HuH-7 (cell line): ENCODE measurements around the gene CIAPIN1.

Experiments
- DNase-seq: peaks from one replicate; pipeline ENCODE4 v3.0.0; 2011; ENCODE audit warnings: low spot score

CIAPIN1 gene

DNA sequence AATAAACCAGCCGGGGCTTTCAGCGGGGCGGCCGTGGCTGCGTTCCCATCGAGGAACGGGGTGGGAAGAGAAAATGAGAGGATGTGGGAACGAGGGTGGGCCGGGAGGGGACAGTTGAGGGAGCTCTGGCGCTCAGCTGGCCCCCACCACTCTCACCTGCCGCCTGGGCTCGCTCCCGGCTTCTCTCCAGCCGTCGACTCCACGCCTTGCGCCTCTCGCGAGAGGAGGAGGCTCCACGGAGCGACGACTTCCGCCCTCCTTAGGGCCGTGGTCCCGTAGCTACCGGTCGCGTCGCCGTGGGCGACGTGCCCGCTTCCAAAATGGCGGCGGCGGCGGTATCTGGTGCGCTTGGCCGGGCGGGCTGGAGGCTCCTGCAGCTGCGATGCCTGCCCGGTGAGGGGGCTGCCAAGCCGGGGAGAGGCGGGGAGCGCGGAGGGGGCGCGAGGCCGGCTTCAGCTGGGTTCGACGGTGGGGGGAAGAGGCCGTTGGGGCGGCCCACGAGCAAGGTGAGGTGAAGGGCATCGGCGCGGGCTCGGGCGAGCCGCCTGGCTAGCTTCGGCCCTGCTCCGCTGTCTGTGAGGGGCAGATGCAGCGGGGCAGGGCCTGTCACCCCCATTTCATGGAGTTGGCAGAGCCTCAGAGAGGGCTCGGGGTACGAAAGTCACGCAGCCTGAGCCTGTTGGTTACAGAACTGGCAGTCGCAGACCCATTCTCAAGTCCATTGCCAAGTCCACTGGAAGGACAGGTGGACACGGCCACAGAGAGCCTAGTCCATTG is at the start of gene CIAPIN1, which contains the start of gene COQ9:
CIAPIN1 (minus strand) TSS at position 200 of the 777 bp plus-strand sequence. CDS start 6,457 bp downstream, outside the sequence.
COQ9 (plus strand) TSS at position 294 of the 777 bp plus-strand sequence; CDS start at position 321, 27 bp downstream.
- peak; percentile 79 for DNase-seq

DNA sequence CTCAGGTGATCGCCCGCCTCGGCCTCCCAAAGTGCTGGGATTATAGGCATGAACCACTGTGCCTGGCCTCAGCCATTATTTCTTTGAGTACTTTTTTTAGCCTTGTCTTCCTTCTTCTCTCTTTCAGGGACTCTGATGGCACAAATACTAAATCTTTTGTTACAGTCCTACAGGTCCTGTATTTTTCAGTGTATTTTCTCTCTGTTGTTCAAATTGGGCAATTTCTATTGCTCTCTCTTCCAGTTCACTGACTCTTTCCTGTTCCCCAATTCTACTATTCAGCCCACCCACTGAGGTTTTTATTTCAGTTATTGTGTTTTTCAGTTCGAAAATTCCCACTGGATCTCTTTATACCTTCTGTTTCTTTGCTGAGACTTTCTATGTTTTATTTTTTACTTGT is 46.6 kb upstream of the CIAPIN1 start:
- no peak for DNase-seq

DNA sequence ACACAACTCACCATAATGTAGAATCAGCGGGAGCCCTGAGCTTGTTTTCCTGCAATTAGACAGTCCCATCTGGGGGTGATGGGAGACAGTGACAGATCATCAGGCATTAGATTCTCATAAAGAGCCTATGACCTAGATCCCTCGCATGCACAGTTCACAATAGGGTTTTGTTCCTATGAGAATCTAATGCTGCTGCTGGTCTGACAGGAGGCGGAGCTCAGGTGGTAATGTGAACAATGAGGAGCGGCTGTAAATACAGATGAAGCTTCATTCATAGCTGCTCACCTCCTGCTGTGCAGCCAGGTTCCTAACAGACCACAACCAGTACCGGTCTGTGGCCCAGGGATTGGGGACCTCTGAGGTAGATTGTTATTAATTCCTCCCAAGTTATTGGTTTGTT is 42.0 kb upstream of the CIAPIN1 start:
- DNase-seq: no peak

DNA sequence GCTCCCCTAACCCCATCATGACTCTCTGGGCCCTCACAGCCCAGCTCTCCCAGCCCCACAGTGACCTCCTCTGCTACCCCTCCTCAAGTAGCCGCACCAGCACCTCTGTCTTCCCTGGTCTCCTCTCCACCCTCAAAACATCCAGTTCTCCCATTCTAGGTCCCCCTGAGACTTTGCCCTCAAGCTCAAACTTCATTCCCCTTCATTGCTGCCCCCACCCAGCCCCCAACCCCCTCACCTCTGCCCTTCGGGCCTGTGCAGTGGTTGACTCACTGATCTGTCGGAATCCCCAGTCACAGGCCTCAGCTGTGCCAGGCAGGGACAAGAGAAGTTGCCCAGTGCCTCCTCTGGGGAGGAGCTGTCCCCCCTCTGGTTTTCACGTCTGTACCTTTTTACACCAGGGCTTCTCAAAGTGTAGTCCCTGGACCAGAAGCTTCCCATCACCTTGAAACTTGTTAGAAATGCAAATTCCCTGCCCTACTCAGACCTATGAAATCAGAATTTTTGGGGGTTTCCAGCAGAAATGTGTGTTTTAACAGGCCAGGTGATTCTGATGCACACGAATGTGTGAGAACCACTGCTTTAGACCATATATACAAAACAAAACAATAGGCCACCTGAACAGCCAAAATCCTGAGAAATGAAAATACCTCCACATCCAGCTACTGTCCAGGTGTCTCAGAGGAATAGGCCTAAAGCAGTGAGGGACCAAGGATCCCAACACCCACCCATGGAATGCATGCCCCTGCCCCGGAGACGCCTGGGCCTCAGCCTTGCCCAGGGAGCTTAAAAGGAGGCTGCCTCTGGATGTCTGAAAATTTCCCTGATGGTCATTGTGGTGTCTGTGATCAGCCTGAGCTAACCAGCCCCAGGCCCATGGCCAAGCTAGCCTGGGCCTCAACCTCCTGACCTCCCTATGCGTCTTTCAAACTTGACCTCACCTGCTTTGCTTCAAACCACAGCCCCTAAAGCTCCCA is 40.0 kb upstream of the CIAPIN1 start:
- no peak for DNase-seq

DNA sequence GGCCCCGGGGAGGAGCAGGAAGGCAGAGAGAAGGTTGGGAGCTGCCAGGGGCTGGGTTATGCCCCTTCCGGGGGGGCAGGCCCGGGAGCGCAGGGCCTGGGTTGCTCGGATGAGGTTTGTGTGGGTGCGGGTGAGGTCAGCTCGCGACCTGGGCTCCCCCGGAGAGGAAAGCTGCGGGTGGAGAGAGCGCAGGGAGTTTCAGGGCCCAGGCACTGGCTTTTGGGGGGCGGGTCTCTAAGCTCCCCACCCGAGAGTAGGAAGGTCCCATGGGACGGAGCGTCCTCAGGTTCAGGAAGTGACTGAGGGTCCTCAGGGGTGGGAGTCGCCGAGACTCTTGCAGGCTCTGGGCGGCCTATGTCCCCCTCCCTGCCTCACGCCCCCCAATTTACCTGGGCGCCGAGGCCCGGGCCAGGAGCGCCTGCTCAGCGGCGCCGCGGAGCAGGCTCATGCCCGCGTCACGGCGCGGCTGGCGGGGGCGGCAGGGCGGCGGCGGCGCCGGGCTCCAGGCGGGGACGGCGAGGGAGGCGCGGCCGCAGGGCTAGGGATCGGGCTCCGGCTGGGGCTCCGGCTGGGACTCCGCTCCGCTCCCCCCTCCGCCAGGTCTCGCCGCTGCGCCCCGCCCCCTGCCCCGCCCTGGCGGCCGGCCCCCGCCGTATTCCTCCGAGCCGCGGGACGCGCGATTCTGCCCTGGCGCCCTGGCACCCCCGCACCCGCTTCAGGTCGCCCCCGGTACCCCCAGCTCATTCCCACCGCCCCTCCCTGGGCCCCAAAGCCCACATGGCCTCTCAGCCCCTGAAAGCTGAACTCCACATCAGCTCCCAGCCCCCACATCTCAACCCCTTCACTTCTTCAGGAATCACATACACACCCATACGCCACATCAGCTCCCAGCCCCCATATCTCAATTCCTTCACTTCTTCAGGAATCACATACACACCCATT is 39.0 kb upstream of the CIAPIN1 start, which contains the start of gene DOK4:
DOK4 (minus strand) TSS at position 578 of the 942 bp plus-strand sequence. CDS start 6,986 bp downstream, outside the sequence.
- DNase-seq: peak; percentile 89

DNA sequence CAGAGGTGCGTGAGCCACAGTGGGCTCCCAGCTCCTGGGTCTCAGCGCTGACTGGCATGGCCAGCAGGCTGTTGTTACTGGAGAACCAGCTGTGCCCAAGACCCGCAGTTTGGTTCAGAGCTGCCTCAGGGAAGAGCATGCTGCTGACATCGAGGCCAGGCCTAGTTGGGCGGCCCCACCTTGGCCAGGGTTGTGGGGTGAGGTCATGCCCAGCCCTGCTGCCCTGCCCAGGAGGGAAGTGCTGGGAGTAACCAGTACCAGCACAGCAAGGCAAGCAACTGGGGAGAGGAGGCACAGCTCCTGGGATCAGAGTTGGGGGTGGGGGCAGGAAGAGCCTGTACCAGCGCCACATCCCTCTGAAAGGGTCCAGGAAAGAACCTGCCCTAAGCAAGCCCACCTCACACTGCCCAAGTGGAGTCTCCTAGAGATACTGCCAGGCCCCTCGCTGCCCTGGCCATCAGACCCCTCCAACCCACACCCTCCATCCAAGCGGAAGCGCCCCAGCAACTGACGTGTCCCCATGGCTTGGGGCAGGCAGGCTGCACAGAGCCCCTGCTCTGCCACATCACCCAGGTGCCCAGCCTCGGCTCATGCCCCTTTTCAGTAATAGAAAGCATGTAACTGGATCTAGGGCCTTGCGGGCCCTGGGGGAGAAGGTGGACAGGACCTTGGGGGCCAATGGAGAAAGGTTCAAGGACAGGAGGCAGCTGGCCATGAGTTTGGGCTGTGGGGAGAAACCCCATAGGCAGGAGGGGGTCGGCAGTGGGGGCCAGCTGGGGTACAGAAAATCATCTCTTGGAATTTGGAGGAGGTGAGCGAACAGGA is 38.1 kb upstream of the CIAPIN1 start:
- no peak for DNase-seq

DNA sequence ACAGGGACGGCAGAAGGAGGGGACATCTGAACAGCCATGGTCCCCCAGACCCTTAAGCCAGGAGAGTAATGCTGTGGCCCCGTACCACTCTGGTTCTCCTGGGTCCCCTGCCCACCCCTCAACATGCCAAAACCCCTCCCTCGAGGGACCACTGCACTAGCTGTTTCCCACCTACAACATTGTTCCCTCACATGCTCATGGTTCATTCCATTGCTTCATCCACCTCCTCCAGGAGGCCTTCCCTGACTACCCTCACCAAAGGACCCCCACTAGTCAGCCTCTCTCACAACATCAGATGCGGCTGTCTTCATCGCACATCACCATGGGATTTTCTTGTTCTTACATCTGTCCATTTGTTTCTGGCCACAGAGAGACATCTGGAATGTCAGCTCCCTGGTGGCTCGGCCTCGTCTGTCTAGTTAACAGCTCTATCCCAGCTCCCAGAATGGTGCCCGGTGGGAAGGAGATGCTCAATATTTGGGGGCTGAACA is 37.4 kb upstream of the CIAPIN1 start:
- no peak for DNase-seq

DNA sequence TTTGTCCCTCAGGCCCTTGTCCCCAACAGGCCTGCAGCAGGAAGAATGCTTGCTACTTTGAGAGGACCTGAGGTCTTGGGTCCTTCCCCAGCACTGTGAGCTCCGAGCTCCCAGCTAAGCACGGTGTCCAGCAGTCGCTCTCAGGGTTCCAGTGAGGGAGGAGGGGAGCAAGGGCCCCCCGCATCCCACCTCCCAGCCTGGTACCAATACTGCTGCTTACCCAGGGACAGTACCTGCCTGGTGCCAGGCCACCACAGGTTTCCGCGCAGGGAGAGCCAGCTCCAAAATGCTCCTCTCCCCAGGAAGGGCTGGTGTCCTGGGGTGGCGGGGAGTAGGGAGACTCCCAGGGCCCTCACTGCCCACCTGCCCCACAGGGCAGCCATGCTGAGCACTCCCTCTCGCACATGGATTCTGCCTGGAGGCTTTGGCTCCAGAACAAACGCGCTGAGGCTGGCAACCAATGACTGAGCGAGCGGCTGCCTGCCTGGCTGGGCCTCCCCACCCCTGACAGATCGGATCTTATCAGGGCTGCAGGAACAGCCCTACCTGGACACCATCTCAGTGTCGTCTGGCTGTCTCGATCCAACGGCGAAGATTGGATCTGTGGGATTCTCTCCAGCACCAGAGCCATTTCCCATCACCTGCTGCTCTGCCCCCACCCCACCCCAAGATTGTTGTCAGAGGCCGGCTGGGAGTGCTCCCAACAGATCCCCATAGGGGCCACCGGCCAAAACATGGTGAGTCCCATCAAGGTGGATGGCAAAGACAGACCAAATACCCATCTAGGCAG is 36.7 kb upstream of the CIAPIN1 start:
- no peak for DNase-seq

DNA sequence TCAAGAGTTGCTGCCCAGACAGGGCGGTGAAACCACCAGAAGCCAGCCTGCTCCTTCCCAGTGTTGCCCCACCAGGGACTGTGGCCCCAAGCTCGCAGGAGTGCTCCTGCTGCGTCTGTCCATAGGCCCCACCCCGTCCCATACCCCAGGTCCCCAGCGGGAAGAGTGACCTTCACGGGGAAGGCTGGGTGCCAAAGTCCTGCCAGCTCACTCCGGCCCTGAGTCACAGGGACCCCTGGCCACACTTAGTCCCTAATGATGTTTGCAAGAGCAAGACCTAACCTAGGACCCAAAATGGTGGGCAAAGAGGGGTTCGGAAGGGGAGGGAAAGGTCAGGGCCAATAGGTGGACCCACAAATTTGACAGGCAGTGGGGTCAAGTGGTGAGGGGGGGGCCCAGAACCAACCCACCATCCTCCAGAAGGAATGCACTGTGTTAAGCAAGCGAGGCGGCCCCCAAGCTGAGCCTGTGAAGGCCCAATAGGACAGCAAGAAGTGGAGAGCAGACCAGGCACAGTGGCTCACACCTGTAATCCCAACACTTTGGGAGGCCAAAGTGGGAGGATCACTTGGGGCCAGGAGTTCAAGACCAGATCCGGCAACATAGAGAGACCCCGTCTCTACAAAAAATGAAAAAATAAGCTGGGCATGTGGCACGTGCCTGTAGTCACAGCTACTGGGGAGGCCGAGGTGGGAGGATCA is 35.8 kb upstream of the CIAPIN1 start:
- no peak for DNase-seq

DNA sequence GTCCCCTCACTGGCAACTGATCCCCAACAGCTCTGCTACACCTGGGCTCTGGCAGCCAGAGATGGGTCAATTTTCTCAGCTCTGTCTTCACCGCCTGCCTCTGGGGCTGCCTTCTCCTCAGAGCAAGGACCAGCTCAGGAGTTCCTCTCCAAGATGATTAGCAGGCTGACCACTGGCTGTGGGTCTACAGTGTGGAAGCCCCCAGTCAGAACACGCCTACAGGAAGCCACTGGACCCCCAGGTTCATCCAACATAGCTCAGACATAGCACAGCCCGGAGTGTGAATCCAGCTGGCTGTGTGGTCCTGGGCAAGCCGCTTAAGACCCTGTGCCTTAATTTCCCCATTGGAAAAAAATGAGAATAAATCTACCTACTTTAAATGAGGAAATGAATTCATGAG is 34.2 kb upstream of the CIAPIN1 start:
- DNase-seq: no peak

DNA sequence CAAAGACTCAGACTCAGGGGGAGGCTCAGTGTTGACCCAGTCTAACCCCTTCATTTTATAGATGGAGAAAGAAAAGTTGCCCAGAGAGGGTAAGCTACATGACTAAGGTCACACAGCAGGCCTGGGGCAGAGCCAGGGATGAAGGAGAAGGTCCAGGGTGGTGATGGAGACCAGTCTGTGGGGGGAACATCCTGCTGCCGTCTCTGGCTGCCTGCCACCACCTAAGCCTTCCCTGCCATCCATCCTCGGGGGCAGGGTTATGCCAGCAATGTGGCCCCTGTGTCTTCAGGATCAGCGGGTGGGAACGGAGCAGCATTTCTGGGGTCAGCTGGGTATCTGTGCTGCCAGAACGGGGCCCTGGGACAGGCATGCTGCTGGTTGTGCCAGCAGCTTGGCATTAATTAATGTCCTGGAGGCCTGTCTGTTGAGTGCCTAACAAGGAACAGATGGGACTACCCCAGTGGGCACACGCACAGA is 33.6 kb upstream of the CIAPIN1 start:
- DNase-seq: no peak

DNA sequence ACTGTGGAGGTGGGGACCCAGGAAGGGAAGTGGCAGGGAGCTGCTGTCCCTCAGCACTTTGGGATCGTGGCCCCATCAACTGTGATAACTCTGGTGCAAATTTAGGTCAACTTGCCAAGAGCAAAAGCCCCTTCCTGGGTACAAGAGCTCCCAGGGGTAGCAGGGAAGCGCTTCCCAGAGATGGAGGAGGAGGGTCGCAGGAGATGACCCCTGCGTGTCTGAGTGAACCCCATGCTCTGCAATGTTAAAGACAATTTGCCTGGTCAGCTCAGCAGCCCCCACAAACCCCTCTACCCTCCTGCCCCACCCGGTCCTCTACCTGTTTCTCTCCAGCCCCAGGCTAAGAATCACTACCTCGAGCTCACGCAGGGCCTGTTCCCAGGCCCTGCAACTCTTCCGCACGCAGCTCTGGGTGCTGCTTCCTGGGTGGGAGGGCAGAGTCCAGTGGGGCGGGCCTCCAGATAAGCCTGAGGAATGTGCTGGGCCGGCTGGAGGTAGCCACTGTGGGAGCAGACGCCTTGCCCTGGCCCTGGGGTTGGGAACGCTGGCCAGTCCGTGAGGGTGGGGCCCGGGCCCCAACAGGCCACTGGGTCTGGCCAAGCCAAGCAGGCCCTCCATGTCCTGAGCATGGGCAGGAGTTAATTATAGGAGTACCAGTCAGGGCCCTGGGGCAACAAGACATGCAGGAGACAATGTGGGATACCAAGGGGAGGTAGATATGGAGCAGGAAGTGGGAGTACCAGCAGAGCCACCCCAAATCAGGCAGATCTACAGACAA is 33.0 kb upstream of the CIAPIN1 start:
- peak; percentile 89 for DNase-seq

DNA sequence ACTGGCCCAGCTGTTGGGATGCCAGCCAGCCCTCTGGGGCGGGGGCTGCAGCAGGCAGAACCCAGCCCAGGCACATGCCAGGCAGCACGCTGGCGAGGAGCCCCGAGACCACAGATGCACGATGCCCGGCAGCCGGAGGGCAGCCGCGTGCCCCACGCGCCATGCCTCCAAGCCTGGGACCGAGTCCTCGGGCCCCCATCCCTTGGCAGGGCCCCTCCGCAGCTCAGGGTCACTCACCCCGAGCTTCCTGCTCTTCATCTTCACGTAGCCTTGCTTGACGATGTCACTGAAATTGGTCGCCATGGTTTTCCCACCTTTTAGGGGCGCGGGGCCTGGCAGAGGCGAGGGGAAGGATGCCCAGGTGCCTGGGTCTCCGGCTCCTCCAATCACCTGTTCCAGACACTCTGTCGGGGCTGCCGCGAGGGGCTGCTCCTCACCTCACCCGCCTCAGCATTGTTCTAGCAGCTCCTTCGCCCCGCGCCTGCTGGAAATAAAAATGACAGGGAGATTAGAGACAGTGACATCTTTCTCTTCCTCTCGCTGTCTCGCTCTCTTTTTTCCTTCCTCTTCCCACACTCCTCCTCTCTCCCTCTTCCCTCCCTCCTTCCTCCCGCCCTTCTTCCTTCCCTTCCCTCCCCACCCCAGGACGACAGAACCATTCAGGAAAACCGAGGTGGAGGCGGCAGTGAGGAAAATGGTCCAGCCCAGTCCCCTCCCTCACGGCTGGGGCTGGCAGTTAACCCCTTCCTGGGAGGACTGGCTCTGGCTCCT is 32.2 kb upstream of the CIAPIN1 start:
- DNase-seq: peak; percentile 75

DNA sequence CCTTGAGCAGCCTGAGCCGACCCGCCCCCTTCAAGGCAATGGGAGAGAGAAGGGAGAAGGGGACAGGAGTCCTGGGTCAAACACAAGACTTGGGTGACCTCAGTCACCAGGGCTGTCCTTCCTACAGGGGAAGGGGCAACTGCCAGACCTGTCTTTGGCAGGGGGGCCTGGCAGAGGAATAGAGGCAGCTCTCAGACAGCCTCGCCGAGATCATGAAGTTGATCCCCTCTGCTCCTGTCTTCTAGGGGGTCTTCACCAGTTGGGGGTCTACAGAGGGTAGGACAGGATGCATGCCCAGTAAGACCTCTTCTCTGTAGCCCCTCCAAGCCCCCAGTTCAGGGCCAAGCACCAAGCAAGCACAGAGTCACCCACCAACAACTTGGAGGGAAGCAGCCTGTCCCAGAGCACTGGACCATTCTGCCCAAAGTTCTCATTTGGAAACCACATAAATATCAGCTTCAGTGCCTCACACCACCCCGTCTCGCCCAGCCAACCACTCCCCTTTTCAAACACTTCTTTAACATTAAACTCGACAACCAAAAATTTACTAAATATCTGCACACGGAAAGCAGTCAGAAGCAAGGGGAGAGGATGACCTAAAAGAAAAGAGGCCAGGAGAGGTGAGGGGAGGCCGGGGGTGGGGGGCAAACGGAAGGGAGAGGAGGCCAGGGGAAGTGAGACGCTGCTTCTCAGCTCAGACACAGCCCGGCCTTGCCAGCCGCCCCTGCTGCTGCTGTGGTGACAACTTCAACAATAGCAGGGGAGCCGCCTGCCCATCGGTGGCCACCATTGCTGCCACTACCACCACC is 31.4 kb upstream of the CIAPIN1 start:
- DNase-seq: no peak

DNA sequence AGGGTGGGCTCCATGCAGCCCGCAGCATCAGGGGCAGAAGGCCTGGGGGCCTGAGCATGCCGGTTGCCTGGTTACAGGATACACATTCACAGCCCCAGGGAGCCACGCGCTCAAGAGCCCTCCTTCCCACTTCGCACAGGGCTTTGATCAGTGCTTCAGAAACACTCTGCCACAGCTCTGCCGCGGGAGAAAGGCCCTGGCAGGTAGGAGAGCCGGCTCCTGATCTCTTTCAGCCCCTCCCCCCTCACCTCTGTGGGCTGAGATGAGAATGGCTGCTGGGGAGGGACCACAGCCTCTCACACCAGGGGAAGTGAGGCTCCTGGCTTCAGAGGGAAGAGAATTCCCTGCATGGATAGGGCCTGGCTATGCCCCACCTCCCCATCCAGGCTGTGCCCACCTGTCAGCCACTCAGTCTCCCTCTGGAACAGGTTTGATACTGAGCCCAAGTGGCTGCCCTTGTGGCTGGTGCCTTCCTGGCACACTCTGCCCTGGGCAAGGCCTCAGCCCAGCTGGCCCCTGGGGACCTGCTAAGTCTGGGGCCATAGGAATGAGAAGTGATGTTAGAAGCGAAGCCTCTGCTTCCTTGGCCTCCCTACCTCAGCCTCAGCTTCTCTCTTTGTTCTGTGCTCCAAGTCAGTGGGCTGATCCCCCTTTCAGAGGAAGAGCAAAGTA is 30.5 kb upstream of the CIAPIN1 start:
- no peak for DNase-seq
